IMR-90 (cell line): Measurements from ENCODE around the gene ZNF555. TPM values are rescaled to one million over a fixed set of nuclear protein-coding genes. Genes with fewer than 3 reads are reported as not detected.

Source experiments
- ATAC-seq: fragments of 200-7000 bp; cut with Tn5 transposase; 2 replicates; pipeline ENCODE4 v1.9.1; 2020; ENCODE audit warnings: low read depth, mild to moderate bottlenecking, moderate library complexity
- BruUV-seq: library from RNA; stranded (reverse); fragments of 400-500 nt; replicated peaks from 2 replicates; lab custom pipeline; 2021; lab: Mats Ljungman, UMichigan
- CTCF ChIA-PET: fragments of 300-600 bp; formaldehyde crosslinking; extraction: SDS; loops from one replicate; lab custom pipeline; 2021; ENCODE audit warnings: antibody characterized with exemption; lab: Yijun Ruan, JAX
- POLR2A ChIA-PET: fragments of 300-600 bp; sonication (Branson Sonifier 250); formaldehyde crosslinking; loops from one replicate; lab custom pipeline; 2022; ENCODE audit warnings: antibody characterized with exemption; ENCODE audit not compliant: unreplicated experiment; lab: Charles Lee
- DNase-seq: peaks from one replicate; pipeline ENCODE4 v3.0.0; 2013
- H2AFZ ChIP-seq: replicated peaks from 2 replicates; pipeline ENCODE3; 2013; ENCODE audit warnings: low read length, mild to moderate bottlenecking; ENCODE audit not compliant: poor library complexity
- H2AK5ac ChIP-seq: 2 replicates; pipeline ENCODE4 v1.6.1; 2013; ENCODE audit warnings: low read depth, low read length, inconsistent platforms
- H2AK9ac ChIP-seq: replicated peaks from 2 replicates; pipeline ENCODE3; 2013; ENCODE audit warnings: mild to moderate bottlenecking, low read depth, low read length, moderate library complexity; ENCODE audit not compliant: poor library complexity
- H2BK120ac ChIP-seq: 2 replicates; pipeline ENCODE4 v1.6.1; 2013; ENCODE audit warnings: low read depth, low read length, inconsistent platforms
- H2BK15ac ChIP-seq: 3 replicates; pipeline ENCODE4 v1.6.1; 2013; ENCODE audit warnings: low read depth, low read length, inconsistent platforms
- H2BK20ac ChIP-seq: 2 replicates; pipeline ENCODE4 v1.6.1; 2013; ENCODE audit warnings: low read depth, mild to moderate bottlenecking, inconsistent platforms, low read length, moderate library complexity
- H2BK5ac ChIP-seq: 2 replicates; pipeline ENCODE4 v1.6.1; 2013; ENCODE audit warnings: mild to moderate bottlenecking, low read depth, low read length, inconsistent platforms; ENCODE audit not compliant: poor library complexity, severe bottlenecking
- H3K14ac ChIP-seq: replicated peaks from 2 replicates; pipeline ENCODE4 v1.6.1; 2013; ENCODE audit warnings: low read depth, low read length, inconsistent platforms
- H3K18ac ChIP-seq: 2 replicates; pipeline ENCODE4 v1.6.1; 2013; ENCODE audit warnings: low read depth, low read length, control low read depth
- H3K23ac ChIP-seq: 2 replicates; pipeline ENCODE4 v1.6.1; 2013; ENCODE audit warnings: low read depth, low read length, inconsistent platforms
- H3K27ac ChIP-seq: 2 replicates; pipeline ENCODE4 v1.5.1; 2013; ENCODE audit warnings: mild to moderate bottlenecking, control low read depth, low read length; ENCODE audit not compliant: insufficient read depth
- H3K27me3 ChIP-seq: 2 replicates; pipeline ENCODE4 v1.6.1; 2013; ENCODE audit warnings: low read length; ENCODE audit not compliant: control insufficient read depth, insufficient read depth
- H3K36me3 ChIP-seq: 2 replicates; pipeline ENCODE4 v1.6.1; 2013; ENCODE audit warnings: low read length, mixed read lengths; ENCODE audit not compliant: control insufficient read depth, insufficient read depth
- H3K4ac ChIP-seq: 2 replicates; pipeline ENCODE4 v1.6.1; 2013; ENCODE audit warnings: low read depth, low read length, inconsistent platforms
- H3K4me1 ChIP-seq: 2 replicates; pipeline ENCODE4 v1.6.1; 2013; ENCODE audit warnings: low read length, mixed read lengths; ENCODE audit not compliant: control insufficient read depth, insufficient read depth
- H3K4me2 ChIP-seq: 2 replicates; pipeline ENCODE4 v1.6.1; 2013; ENCODE audit warnings: low read depth, mild to moderate bottlenecking, control low read depth, low read length, moderate library complexity
- H3K4me3 ChIP-seq: 2 replicates; pipeline ENCODE4 v1.5.1; 2013; ENCODE audit warnings: low read depth, mild to moderate bottlenecking, control low read depth, low read length, moderate library complexity; ENCODE audit not compliant: insufficient read depth
- H3K56ac ChIP-seq: 2 replicates; pipeline ENCODE4 v1.6.1; 2013; ENCODE audit warnings: low read length, inconsistent platforms; ENCODE audit not compliant: insufficient read depth; ENCODE audit errors: extremely low read depth
- H3K79me1 ChIP-seq, 2 experiments: 2 replicates each; pipeline ENCODE4 v1.6.1; 2013; ENCODE audit warnings: low read length in 2 of 2, inconsistent platforms in 1 of 2, low read depth in 1 of 2
- H3K9ac ChIP-seq: 2 replicates; pipeline ENCODE4 v1.6.1; 2013; ENCODE audit warnings: low read depth, low read length, control low read depth
- H3K9me1 ChIP-seq: 2 replicates; pipeline ENCODE4 v1.6.1; 2013; ENCODE audit warnings: low read length, inconsistent platforms; ENCODE audit not compliant: insufficient read depth
- H3K9me3 ChIP-seq: 2 replicates; pipeline ENCODE4 v1.6.1; 2013; ENCODE audit warnings: low read length; ENCODE audit not compliant: control insufficient read depth, insufficient read depth
- H4K20me1 ChIP-seq: 2 replicates; pipeline ENCODE4 v1.6.1; 2013; ENCODE audit warnings: low read length, inconsistent platforms; ENCODE audit not compliant: insufficient read depth
- H4K5ac ChIP-seq: 2 replicates; pipeline ENCODE4 v1.6.1; 2013; ENCODE audit warnings: mild to moderate bottlenecking, low read depth, low read length, control low read depth
- H4K8ac ChIP-seq, 2 experiments: 2 replicates each; pipeline ENCODE4 v1.6.1; 2013; ENCODE audit warnings: low read depth in 2 of 2, low read length in 2 of 2, control low read depth in 1 of 2, inconsistent platforms in 1 of 2
- H4K91ac ChIP-seq: 2 replicates; pipeline ENCODE4 v1.6.1; 2013; ENCODE audit warnings: low read depth, low read length, inconsistent platforms; ENCODE audit not compliant: insufficient read depth
- BHLHE40 ChIP-seq: fragments of 150-350 bp; IDR thresholded peaks from 2 replicates; pipeline ENCODE4 v1.6.1; 2016; ENCODE audit warnings: mild to moderate bottlenecking, low read depth, low read length
- CEBPB ChIP-seq: IDR thresholded peaks from 2 replicates; pipeline ENCODE4 v1.6.1; 2012; ENCODE audit warnings: low read depth, low read length, improper control_type of control experiment
- CHD1 ChIP-seq: IDR thresholded peaks from 2 replicates; pipeline ENCODE4 v1.6.1; 2012; ENCODE audit warnings: low read depth, low read length, improper control_type of control experiment
- FOS ChIP-seq: fragments of 150-350 bp; IDR thresholded peaks from 2 replicates; pipeline ENCODE4 v1.6.1; 2016; ENCODE audit warnings: low read depth, low read length
- MAZ ChIP-seq: IDR thresholded peaks from 2 replicates; pipeline ENCODE4 v1.6.1; 2012; ENCODE audit warnings: low read depth, mild to moderate bottlenecking, low read length, improper control_type of control experiment, moderate library complexity, borderline replicate concordance
- MXI1 ChIP-seq: IDR thresholded peaks from 2 replicates; pipeline ENCODE4 v1.6.1; 2012; ENCODE audit warnings: low read depth, mild to moderate bottlenecking, low read length, moderate library complexity, borderline replicate concordance
- POLR2A ChIP-seq: IDR thresholded peaks from 2 replicates; pipeline ENCODE4 v1.6.1; 2012; ENCODE audit warnings: mild to moderate bottlenecking, low read depth, low read length
- RFX5 ChIP-seq: IDR thresholded peaks from 2 replicates; pipeline ENCODE4 v1.8.0; 2012; ENCODE audit warnings: low read depth, mild to moderate bottlenecking, low read length, moderate library complexity
- WGBS, 2 experiments: methylation state at CpG; one replicate each; pipeline versions ENCODE4 v1.1.5 to v1.1.7; 2013; ENCODE audit warnings: missing lambda C conversion rate in 2 of 2; ENCODE audit not compliant: insufficient read length in 1 of 2; ENCODE audit errors: extremely low coverage in 2 of 2; 5-methylcytosine and 5-hydroxymethylcytosine counted together
- dilution Hi-C: fragments of 300-500 bp; cut with HindIII; formaldehyde crosslinking; loops from one replicate; pipeline ENCODE4 v1.14.3; 2018; ENCODE audit warnings: low sequenced_read_pairs; ENCODE audit not compliant: unreplicated experiment
- in situ Hi-C: fragments of 300-500 bp; cut with MboI; formaldehyde crosslinking; loops from 3 replicates; pipeline ENCODE4 v1.14.3; 2019; ENCODE audit warnings: low sequenced_read_pairs, inconsistent platforms, mixed read lengths
- intact Hi-C: fragments of 100-400 bp; cut with micrococcal nuclease; formaldehyde crosslinking; loops from 2 replicates; pipeline ENCODE4 v1.10.0; 2022
- polyA plus RNA-seq, 3 experiments: library from polyadenylated mRNA; depleted of rRNA; stranded (reverse); fragments of >200 nt; gene quantifications; 2 replicates each; pipeline ENCODE4 v1.2.3, GENCODE V29; 2012; ENCODE audit warnings: low replicate concordance in 1 of 3
- total RNA-seq: library from RNA; depleted of rRNA; stranded (reverse); fragments of >200 nt; gene quantifications from 2 replicates; pipeline ENCODE4 v1.2.3, GENCODE V29; 2012
- TF ChIP-seq, protein P1 (sequence below): fragments of 150-350 bp; IDR thresholded peaks from 2 replicates; pipeline ENCODE4 v1.6.1; 2017; ENCODE audit warnings: mild to moderate bottlenecking, antibody characterized with exemption, low read length, low read depth
- TF ChIP-seq, protein P2 (sequence below): conservative IDR thresholded peaks from 2 replicates; pipeline ENCODE4 v1.5.1; 2012; ENCODE audit warnings: mild to moderate bottlenecking, low read depth, low read length, improper control_type of control experiment
- TF ChIP-seq, protein P3 (sequence below): fragments of 150-350 bp; IDR thresholded peaks from 2 replicates; pipeline ENCODE4 v1.6.1; 2016; ENCODE audit warnings: low read depth, mild to moderate bottlenecking, low read length, moderate library complexity, borderline replicate concordance

Gene ZNF555
- total and polyA plus RNA-seq, 2 of the 4 experiments (the other 2 are of a cell fraction): 2.8 to 9.7 TPM

DNA sequence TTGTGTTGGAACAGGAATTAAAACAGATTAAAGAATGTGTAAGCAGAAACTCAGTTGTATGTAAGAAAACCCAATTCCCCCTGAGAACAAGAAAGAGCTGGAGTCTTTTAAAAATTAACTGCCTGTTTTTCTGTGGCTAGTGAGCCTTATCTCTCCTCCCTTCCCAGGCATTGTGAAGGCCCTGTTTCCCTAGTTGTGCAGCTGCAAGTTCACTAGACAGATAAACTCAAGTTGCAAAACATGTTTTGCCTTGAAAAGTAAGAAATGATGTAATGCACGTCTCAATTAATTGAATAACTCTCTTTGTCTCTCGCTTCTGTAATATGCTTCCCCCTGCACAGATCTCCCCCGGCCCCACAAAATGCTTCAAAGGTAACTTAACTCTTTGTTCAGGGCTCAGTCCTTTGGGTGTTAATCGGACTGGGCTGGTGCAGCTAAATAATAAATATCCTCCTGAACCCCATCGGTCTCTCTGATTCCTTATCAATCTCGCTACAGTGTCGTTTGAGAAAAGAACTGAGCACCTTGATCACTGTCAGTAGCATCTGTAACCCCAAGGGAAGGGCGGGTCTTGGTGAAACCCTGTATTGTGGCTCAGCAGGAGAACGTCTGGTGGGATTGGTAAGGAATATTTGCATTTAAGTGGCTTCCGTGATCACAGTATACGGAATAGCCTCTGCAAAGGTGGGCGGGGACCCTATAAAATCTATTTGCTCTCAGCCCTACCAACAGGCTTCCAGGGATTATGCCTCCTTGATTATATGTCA, 24.2 kb downstream of the ZNF555 start:
- intact Hi-C loops: no loop called here
- Histone ChIP-seq H3K9ac (no peak overlapping the region), H3K56ac (no peak overlapping the region), H3K4me1 (no peaks in the 10 kb centered on the region), H2BK120ac (no peak overlapping the region), H3K14ac (no peak overlapping the region), H3K4me2 (no peak overlapping the region), H2AFZ (no peak overlapping the region), H3K27me3 (no peaks in the 10 kb centered on the region), H2AK5ac (no peak overlapping the region), H3K23ac (no peak overlapping the region), H2BK5ac (no peak overlapping the region), H3K36me3 (no peaks in the 10 kb centered on the region), H4K5ac (no peak overlapping the region), H3K4me3 (no peak overlapping the region), H4K8ac (no peak overlapping the region), H3K27ac (no peak overlapping the region), H4K91ac (no peak overlapping the region), H2AK9ac (no peak overlapping the region), H2BK20ac (no peak overlapping the region), H3K18ac (no peak overlapping the region), H3K9me3 (peaks cover 11% of the 10 kb centered on the region; the same call in 1 of the 2 replicates), H3K79me1 (no peaks in the 10 kb centered on the region), H2BK15ac (no peak overlapping the region), H4K20me1 (no peaks in the 10 kb centered on the region), H3K9me1 (no peaks in the 10 kb centered on the region), H3K4ac (no peak overlapping the region)
- dilution Hi-C loops: no loop called here
- POLR2A ChIA-PET: no interaction called here
- ATAC-seq (no peak), DNase-seq (no peak)
- no TSS peak for BruUV-seq
- TF ChIP-seq BHLHE40 (no peak), POLR2A (no peak), CEBPB (no peak), MAZ (no peak), RFX5 (no peak), CHD1 (no peak), MXI1 (no peak), FOS (no peak)
- TF ChIP-seq, protein P1, sequence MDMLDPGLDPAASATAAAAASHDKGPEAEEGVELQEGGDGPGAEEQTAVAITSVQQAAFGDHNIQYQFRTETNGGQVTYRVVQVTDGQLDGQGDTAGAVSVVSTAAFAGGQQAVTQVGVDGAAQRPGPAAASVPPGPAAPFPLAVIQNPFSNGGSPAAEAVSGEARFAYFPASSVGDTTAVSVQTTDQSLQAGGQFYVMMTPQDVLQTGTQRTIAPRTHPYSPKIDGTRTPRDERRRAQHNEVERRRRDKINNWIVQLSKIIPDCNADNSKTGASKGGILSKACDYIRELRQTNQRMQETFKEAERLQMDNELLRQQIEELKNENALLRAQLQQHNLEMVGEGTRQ: no peak
- TF ChIP-seq, protein P2, sequence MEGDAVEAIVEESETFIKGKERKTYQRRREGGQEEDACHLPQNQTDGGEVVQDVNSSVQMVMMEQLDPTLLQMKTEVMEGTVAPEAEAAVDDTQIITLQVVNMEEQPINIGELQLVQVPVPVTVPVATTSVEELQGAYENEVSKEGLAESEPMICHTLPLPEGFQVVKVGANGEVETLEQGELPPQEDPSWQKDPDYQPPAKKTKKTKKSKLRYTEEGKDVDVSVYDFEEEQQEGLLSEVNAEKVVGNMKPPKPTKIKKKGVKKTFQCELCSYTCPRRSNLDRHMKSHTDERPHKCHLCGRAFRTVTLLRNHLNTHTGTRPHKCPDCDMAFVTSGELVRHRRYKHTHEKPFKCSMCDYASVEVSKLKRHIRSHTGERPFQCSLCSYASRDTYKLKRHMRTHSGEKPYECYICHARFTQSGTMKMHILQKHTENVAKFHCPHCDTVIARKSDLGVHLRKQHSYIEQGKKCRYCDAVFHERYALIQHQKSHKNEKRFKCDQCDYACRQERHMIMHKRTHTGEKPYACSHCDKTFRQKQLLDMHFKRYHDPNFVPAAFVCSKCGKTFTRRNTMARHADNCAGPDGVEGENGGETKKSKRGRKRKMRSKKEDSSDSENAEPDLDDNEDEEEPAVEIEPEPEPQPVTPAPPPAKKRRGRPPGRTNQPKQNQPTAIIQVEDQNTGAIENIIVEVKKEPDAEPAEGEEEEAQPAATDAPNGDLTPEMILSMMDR: no peak
- TF ChIP-seq, protein P3, sequence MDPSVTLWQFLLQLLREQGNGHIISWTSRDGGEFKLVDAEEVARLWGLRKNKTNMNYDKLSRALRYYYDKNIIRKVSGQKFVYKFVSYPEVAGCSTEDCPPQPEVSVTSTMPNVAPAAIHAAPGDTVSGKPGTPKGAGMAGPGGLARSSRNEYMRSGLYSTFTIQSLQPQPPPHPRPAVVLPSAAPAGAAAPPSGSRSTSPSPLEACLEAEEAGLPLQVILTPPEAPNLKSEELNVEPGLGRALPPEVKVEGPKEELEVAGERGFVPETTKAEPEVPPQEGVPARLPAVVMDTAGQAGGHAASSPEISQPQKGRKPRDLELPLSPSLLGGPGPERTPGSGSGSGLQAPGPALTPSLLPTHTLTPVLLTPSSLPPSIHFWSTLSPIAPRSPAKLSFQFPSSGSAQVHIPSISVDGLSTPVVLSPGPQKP: no peak
- in situ Hi-C loops: loop anchor here (10.0 kb wide), 1 partner anchor 201 kb away; no protein-coding TSS in a partner anchor
- 50% methylated on average over 2 of the region's 12 CpGs; no CpG with 5 or more reads in 1 of the 2 experiments for WGBS, 2 experiments
- CTCF ChIA-PET: no interaction called here
